HG03439 (cell line): Measurements from ENCODE around the gene TP53RK.

Experiments used
- ATAC-seq: cut with Tn5 transposase; IDR thresholded peaks from one replicate; pipeline ENCODE4 v1.9.1; 2021; ENCODE audit warnings: mild to moderate bottlenecking, moderate library complexity; ENCODE audit not compliant: unreplicated experiment

TP53RK gene

GRCh38 chr20:46666306-46666705 is 22.9 kb downstream of the TP53RK start:
- no peak for ATAC-seq

- no peak for ATAC-seq
These were observed 23.6 kb downstream of the TP53RK start for GRCh38 chr20:46665602-46666001.

GRCh38 chr20:46663531-46663930 is 25.7 kb downstream of the TP53RK start:
- no peak for ATAC-seq

- ATAC-seq, result no peak
These were observed 27.6 kb downstream of the TP53RK start for GRCh38 chr20:46661659-46662058.

GRCh38 chr20:46660487-46660886 is 28.8 kb downstream of the TP53RK start:
- no peak for ATAC-seq

GRCh38 chr20:46657618-46658017 is 31.6 kb downstream of the TP53RK start:
- no peak for ATAC-seq

GRCh38 chr20:46657137-46657536 is 32.1 kb downstream of the TP53RK start:
- no peak for ATAC-seq

- ATAC-seq, result no peak
These were observed 36.5 kb downstream of the TP53RK start for GRCh38 chr20:46652699-46653098.

GRCh38 chr20:46651091-46651962 is 37.9 kb downstream of the TP53RK start, which contains the start of gene SLC13A3:
TSS of gene SLC13A3 (minus strand) at chr20:46651459. CDS start at chr20:46651421, 38 bp downstream.
- no peak for ATAC-seq

- no peak for ATAC-seq
These were observed 38.6 kb downstream of the TP53RK start for GRCh38 chr20:46650575-46651090.

GRCh38 chr20:46649965-46650542 is 39.2 kb downstream of the TP53RK start:
- ATAC-seq, result no peak

GRCh38 chr20:46649650-46649949 is 39.6 kb downstream of the TP53RK start:
- ATAC-seq, result no peak

- ATAC-seq, result no peak
These were observed 40.2 kb downstream of the TP53RK start for GRCh38 chr20:46648903-46649649.

- ATAC-seq, result no peak
These were observed 41.8 kb downstream of the TP53RK start for GRCh38 chr20:46647469-46647868.

- ATAC-seq, result no peak
These were observed 42.4 kb downstream of the TP53RK start for GRCh38 chr20:46646659-46647380.

GRCh38 chr20:46646122-46646521 is 43.1 kb downstream of the TP53RK start:
- no peak for ATAC-seq

GRCh38 chr20:46644733-46645132 is 44.5 kb downstream of the TP53RK start:
- ATAC-seq, result no peak

GRCh38 chr20:46644160-46644559 is 45.1 kb downstream of the TP53RK start:
- no peak for ATAC-seq

GRCh38 chr20:46642969-46643343 is 46.3 kb downstream of the TP53RK start:
- ATAC-seq, result no peak

- no peak for ATAC-seq
These were observed 46.8 kb downstream of the TP53RK start for GRCh38 chr20:46642265-46642968.
